GM18520 (cell line): Measurements from ENCODE around the gene CEMIP.

Experiments
- ATAC-seq: cut with Tn5 transposase; IDR thresholded peaks from one replicate; pipeline ENCODE4 v1.9.1; 2021; ENCODE audit not compliant: unreplicated experiment

Gene CEMIP

GRCh38 chr15:80849308-80849707 lies 70.1 kb downstream of the CEMIP start:
- no peak for ATAC-seq

GRCh38 chr15:80850941-80851451 lies 71.8 kb downstream of the CEMIP start:
- ATAC-seq = no peak

- no peak for ATAC-seq
Observed at GRCh38 chr15:80852676-80853075, 73.5 kb downstream of the CEMIP start.

GRCh38 chr15:80854104-80854503 lies 74.9 kb downstream of the CEMIP start:
- no peak for ATAC-seq

- ATAC-seq = no peak
Observed at GRCh38 chr15:80855206-80855605, 76.0 kb downstream of the CEMIP start.

- ATAC-seq = no peak
Observed at GRCh38 chr15:80856400-80856799, 77.2 kb downstream of the CEMIP start.

GRCh38 chr15:80856809-80857377 lies 77.7 kb downstream of the CEMIP start:
- no peak for ATAC-seq

GRCh38 chr15:80861731-80862170 lies 82.6 kb downstream of the CEMIP start:
- ATAC-seq = no peak

- ATAC-seq = no peak
Observed at GRCh38 chr15:80864666-80865065, 85.5 kb downstream of the CEMIP start.

- no peak for ATAC-seq
Observed at GRCh38 chr15:80866936-80867335, 87.8 kb downstream of the CEMIP start.

GRCh38 chr15:80870366-80870765 lies 91.2 kb downstream of the CEMIP start:
- no peak for ATAC-seq

GRCh38 chr15:80870893-80871292 lies 91.7 kb downstream of the CEMIP start:
- ATAC-seq = no peak

- no peak for ATAC-seq
Observed at GRCh38 chr15:80871858-80872257, 92.7 kb downstream of the CEMIP start.

- no peak for ATAC-seq
Observed at GRCh38 chr15:80873366-80873952, 94.3 kb downstream of the CEMIP start.

- no peak for ATAC-seq
Observed at GRCh38 chr15:80875568-80876347, 96.6 kb downstream of the CEMIP start.

GRCh38 chr15:80876348-80876674 lies 97.1 kb downstream of the CEMIP start:
- no peak for ATAC-seq

GRCh38 chr15:80878242-80878866 lies 99.2 kb downstream of the CEMIP start:
- no peak for ATAC-seq

GRCh38 chr15:80878867-80879250 lies 99.7 kb downstream of the CEMIP start:
- ATAC-seq = no peak

- ATAC-seq = no peak
Observed at GRCh38 chr15:80880086-80880485, 100.9 kb downstream of the CEMIP start.

GRCh38 chr15:80883641-80884040 lies 104.5 kb downstream of the CEMIP start:
- no peak for ATAC-seq

GRCh38 chr15:80885016-80885579 lies 105.9 kb downstream of the CEMIP start:
- ATAC-seq = no peak
